HG02884 (cell line): Measurements from ENCODE around the gene CACNA2D4.

ENCODE experiments used
- ATAC-seq: cut with Tn5 transposase; IDR thresholded peaks from one replicate; pipeline ENCODE4 v1.9.1; 2021; ENCODE audit warnings: mild to moderate bottlenecking, moderate library complexity; ENCODE audit not compliant: unreplicated experiment

The CACNA2D4 gene

GRCh38 chr12:1890119-1890703 is 28.2 kb downstream of the CACNA2D4 start:
- no peak for ATAC-seq

DNA sequence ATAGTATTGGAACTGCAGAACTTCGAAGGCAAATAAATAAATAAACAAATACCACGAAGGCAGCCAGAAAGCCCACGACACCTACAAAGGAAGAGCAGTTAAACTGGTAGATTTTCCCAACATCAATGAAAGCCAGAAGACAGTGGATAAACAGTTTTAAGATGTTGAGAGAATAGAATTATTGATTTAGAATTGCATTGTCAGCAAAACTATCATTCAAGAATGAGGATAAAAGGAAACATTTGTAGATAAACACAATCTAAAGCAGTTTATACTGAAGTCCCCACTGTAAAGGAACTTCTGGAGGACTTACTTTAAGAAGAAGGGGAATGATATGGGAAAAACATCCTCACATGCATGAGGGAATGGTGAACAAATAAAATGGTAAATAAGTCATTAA is 29.5 kb downstream of the CACNA2D4 start:
- ATAC-seq, result no peak

- ATAC-seq, result no peak
These were observed 31.9 kb downstream of the CACNA2D4 start for GRCh38 chr12:1886396-1887008.

DNA sequence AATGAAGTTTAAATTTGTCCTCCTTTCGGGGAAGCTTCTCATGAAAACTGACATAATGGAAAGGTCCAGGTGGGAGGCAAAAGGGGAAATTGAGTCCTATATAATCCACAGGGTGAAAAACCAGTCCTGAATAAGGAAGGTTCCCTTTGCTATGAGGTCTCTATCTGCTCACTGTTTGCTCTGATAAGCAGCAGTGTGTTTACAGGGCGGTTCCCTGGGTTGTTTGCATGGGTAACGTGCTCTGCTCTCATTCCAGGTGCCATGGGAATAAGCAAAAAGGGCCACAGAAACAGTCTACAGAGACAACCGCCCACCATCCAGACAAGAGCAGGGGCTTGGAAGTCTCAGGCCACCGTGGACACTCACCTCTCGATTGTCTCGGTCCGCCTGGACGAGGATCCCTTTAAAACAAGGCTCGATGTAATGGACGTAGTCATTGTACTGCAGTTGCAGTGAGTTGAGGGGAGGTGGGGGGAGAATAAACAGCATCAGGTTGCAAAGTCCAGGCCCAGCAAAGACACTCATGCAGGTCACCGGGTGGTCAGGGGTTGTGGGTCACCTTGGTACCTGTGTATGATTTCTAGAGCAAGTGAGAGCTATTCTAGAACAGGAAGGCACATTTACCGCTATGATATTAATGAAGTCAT is 32.7 kb downstream of the CACNA2D4 start:
- ATAC-seq, result no peak

DNA sequence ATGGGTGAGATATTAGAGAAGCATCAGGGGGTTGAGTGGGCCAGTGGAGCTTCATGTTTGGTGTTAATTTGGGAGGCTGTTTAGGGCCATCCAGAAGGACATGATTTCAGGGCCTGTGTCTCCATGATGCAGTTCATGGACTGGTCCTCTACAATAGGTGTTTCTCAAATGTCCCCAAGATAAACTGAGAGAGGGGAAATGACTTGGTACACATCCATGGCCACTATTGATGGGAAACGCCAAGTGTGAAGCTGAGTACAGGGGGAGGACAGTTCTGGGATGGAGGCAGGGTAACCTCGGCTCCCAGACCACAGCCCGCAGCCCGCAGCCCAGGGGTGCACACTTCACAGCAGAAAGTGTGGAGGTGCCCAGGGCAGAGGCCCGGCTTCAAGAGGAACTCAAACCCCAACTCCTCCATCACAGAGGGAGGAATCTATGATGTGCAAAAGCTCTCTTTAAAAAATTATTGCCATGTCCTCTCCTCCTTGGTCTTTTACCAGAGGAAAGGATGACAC is 33.3 kb downstream of the CACNA2D4 start:
- no peak for ATAC-seq

DNA sequence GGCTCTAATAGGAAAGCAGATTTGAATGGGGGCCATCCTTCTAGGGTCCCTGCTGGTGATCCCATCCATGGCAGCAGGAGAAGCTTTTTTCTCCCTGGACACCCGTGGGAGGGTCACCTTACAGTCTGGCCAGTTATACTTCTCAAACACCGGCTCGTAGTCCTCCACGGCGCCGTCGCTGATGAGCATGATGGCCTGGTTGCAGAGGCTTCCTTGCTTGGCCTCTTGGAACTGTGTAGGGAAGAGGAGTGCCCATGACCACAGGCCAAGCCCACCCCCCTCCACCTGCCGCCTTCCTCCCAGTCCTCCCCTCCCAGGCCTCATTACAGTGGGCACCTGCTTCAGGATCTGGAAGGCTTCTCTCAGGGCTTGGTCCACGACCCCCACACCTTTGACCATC is 33.8 kb downstream of the CACNA2D4 start:
- no peak for ATAC-seq

GRCh38 chr12:1883513-1883912 is 34.9 kb downstream of the CACNA2D4 start:
- ATAC-seq, result no peak

- ATAC-seq, result no peak
These were observed 35.5 kb downstream of the CACNA2D4 start for GRCh38 chr12:1882850-1883470.

DNA sequence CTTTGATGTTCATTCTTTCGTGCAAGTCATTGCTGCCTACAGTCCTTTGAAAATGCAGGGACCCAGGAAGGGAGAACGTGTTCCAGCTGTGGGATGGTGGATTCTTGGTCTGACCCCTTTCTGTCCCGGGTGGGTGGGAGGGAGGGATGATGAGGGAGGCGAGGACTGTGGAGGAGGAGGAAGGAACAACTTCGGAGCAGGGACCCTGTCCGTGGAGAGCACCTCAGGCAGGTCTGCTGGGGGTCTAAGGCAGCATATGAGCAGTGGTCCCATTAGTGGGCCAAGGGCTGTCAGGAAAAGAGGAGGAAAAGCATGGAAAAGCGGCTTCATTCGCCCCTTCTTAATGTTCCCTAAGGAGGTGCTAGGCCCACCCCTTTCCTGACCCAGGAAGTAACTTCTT is 36.0 kb downstream of the CACNA2D4 start:
- no peak for ATAC-seq

GRCh38 chr12:1881936-1882335 is 36.5 kb downstream of the CACNA2D4 start:
- no peak for ATAC-seq

DNA sequence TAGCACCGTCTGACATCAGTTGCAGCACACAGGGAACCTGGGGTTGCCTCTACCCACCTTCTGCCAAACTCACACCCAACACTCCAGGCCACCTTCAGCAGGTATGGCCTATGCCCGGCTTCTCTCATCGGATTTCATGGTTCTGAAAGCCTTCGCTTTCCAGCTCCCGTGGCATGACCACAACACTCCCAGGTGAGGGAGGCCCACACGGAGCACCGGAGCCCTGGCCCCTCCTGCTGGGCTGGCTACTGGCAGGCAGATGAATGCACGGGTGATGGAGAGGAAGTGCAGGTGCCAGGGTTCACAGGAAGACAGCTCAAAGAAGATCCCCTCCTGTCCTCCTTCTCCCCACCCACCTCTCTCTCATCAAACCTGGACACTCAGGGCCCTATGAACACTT is 37.2 kb downstream of the CACNA2D4 start:
- ATAC-seq, result no peak

DNA sequence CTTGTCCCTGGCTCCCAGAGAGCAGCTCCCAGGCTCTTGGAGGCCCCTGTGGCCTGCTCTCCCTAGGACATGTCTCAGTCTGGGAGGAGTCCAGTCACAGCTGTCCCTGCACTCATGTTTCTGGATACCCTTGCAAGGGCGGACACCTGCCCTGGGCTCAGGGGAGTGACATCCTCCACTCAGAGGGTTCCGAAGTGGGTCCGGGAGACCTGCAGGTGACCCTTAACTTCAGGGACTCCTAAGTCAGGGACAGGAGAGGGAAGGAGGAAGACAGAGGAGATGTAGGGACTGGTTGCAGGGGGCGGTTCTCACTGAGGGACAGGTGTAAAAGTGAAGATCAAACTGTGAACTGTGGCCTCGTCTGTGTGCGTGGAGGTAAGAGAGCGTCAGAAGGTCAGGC is 37.6 kb downstream of the CACNA2D4 start:
- no peak for ATAC-seq

- ATAC-seq, result no peak
These were observed 38.2 kb downstream of the CACNA2D4 start for GRCh38 chr12:1880153-1880845.

- no peak for ATAC-seq
These were observed 38.8 kb downstream of the CACNA2D4 start for GRCh38 chr12:1879633-1880032.

DNA sequence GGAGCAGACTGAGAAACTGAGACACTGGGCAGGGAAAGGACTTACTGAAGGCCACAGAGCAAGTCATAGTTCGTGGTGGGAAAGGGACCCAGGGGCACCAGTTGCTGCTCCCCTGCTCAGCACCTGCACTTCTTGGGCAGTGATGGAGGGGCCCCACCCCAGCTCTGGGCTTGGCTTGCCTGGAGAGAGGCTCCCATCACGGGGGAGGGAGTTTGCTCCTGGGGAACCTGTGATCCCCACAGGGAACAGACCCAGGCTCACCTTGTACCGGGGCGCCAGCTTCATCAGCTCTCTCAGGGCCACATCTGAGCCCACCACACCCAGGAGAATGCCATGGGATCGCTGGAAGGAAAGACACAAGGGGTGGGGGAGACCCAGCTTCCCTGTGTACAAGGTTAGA is 39.8 kb downstream of the CACNA2D4 start:
- no peak for ATAC-seq

- ATAC-seq, result no peak
These were observed 40.2 kb downstream of the CACNA2D4 start for GRCh38 chr12:1878214-1878613.

GRCh38 chr12:1877169-1877878 is 41.1 kb downstream of the CACNA2D4 start:
- no peak for ATAC-seq

GRCh38 chr12:1876086-1876485 is 42.4 kb downstream of the CACNA2D4 start:
- ATAC-seq, result no peak

GRCh38 chr12:1875608-1876007 is 42.8 kb downstream of the CACNA2D4 start:
- ATAC-seq, result no peak
